Gastroesophageal sphincter (tissue), 3 donors: ENCODE measurements around the gene PACRG.

ENCODE experiments used
- CTCF ChIP-seq, 4 experiments: fragments of 200-600 bp in 2 of 4; fragments of 450-650 bp in 2 of 4; sonication (generic) in 1 of 4; IDR thresholded peaks; one replicate each; pipeline ENCODE4 v1.5.1; 2017 to 2019; ENCODE audit warnings: antibody characterized with exemption in 4 of 4, mild to moderate bottlenecking in 2 of 4, moderate library complexity in 2 of 4
- EP300 ChIP-seq: sonication (generic); formaldehyde crosslinking; IDR thresholded peaks from one replicate; pipeline ENCODE4 v1.6.1; 2017; ENCODE audit warnings: antibody characterized with exemption, mild to moderate bottlenecking
- POLR2A ChIP-seq, 2 donors: fragments of 450-650 bp; IDR thresholded peaks; one replicate each; pipeline ENCODE4 v1.6.1; 2017; ENCODE audit warnings: antibody characterized with exemption in 2 of 2, mild to moderate bottlenecking in 2 of 2, moderate library complexity in 1 of 2
- POLR2AphosphoS5 ChIP-seq: sonication (generic); formaldehyde crosslinking; IDR thresholded peaks from one replicate; pipeline ENCODE4 v1.6.1; 2017; ENCODE audit warnings: antibody characterized with exemption

GRCh38 chr6:163038317-163038716 lies 310.5 kb downstream of the PACRG start:
- TF ChIP-seq CTCF (IDR thresholded peaks at IDR 0.05): no peak
- no peak for TF ChIP-seq POLR2A (IDR thresholded peaks at IDR 0.05)
- TF ChIP-seq EP300: no peak
- no peak for TF ChIP-seq POLR2AphosphoS5
